ENCODE data around the gene OR2V1. TPM values are rescaled to one million over a fixed set of nuclear protein-coding genes. Genes with fewer than 3 reads are reported as not detected.
"Not testable (repeated sequence)": the region's sequence is repeated elsewhere in the genome, so short reads cannot be mapped to it uniquely, and the experiment has no call there.

The OR2V1 gene
- total RNA-seq, 1 donor from 2014 or later = not detected

GRCh38 chr5:181161534-181162175 is 30.7 kb upstream of the OR2V1 start:
- H3K9me3 Mint-ChIP-seq (ENCODE audit: unreplicated experiment) = no peaks in the 10 kb centered on the region
- peaks cover 31% of the 10 kb centered on the region for H3K27me3 Mint-ChIP-seq (ENCODE audit: unreplicated experiment)
- no peak for TF ChIP-seq CTCF (IDR thresholded peaks at IDR 0.05)
- peak overlapping the region; percentile 68 for H3K4me3 Mint-ChIP-seq (ENCODE audit: unreplicated experiment)
- no peak for DNase-seq (ENCODE audit: extremely low spot score, unreplicated experiment)
- H3K27ac Mint-ChIP-seq (ENCODE audit: unreplicated experiment) = peak overlapping the region; percentile 93
- H3K4me1 Mint-ChIP-seq (ENCODE audit: unreplicated experiment) = peaks cover 10% of the 10 kb centered on the region
- H3K36me3 Mint-ChIP-seq (ENCODE audit: unreplicated experiment) = no peaks in the 10 kb centered on the region

GRCh38 chr5:181160755-181161533 is 30.0 kb upstream of the OR2V1 start:
- not testable (repeated sequence) for H3K9me3 Mint-ChIP-seq (ENCODE audit: unreplicated experiment); H3K36me3 Mint-ChIP-seq (ENCODE audit: unreplicated experiment); DNase-seq (ENCODE audit: extremely low spot score, unreplicated experiment)
- Mint-ChIP-seq H3K4me3 (ENCODE audit: unreplicated experiment) (peak overlapping the region; percentile 68), H3K27me3 (ENCODE audit: unreplicated experiment) (peaks cover 34% of the 10 kb centered on the region), H3K27ac (ENCODE audit: unreplicated experiment) (peak overlapping the region; percentile 93), H3K4me1 (ENCODE audit: unreplicated experiment) (peaks cover 10% of the 10 kb centered on the region)

DNA sequence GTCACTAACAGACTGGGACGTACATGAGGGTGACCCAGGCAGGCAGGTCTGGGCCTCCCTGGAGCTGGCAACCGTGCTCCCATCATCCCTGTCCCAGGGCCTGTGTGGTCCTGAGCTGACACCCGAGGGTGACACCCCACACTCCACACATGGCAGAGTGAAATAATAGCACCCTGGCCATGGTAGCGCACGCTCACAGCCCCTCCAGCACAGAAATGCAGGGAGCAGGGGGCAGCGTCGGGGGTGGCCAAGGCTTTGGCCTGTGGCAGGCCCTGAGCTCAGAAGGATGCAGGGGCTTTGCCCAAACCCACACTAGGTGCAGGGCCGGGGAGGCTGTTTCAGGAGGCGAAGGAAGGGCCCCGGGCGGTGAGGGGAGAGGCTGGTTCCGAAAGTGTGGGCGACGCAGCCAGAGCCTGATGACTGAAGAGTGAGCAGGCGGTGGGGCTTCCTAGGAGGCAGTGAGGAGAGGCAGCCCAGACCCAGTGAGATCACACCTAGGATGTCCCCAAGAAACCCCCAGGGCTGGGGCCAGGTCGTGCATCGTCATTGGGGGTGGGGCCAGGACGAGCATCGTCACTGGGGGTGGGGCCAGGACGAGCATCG is 29.3 kb upstream of the OR2V1 start:
- Mint-ChIP-seq H3K4me3 (ENCODE audit: unreplicated experiment) (peak overlapping the region; percentile 63), H3K36me3 (ENCODE audit: unreplicated experiment) (no peaks in the 10 kb centered on the region), H3K27ac (ENCODE audit: unreplicated experiment) (peak overlapping the region; percentile 84), H3K27me3 (ENCODE audit: unreplicated experiment) (peaks cover 31% of the 10 kb centered on the region), H3K9me3 (ENCODE audit: unreplicated experiment) (no peaks in the 10 kb centered on the region), H3K4me1 (ENCODE audit: unreplicated experiment) (peaks cover 10% of the 10 kb centered on the region)
- DNase-seq (ENCODE audit: extremely low spot score, unreplicated experiment) = no peak
- TF ChIP-seq CTCF (IDR thresholded peaks at IDR 0.05) = no peak

DNA sequence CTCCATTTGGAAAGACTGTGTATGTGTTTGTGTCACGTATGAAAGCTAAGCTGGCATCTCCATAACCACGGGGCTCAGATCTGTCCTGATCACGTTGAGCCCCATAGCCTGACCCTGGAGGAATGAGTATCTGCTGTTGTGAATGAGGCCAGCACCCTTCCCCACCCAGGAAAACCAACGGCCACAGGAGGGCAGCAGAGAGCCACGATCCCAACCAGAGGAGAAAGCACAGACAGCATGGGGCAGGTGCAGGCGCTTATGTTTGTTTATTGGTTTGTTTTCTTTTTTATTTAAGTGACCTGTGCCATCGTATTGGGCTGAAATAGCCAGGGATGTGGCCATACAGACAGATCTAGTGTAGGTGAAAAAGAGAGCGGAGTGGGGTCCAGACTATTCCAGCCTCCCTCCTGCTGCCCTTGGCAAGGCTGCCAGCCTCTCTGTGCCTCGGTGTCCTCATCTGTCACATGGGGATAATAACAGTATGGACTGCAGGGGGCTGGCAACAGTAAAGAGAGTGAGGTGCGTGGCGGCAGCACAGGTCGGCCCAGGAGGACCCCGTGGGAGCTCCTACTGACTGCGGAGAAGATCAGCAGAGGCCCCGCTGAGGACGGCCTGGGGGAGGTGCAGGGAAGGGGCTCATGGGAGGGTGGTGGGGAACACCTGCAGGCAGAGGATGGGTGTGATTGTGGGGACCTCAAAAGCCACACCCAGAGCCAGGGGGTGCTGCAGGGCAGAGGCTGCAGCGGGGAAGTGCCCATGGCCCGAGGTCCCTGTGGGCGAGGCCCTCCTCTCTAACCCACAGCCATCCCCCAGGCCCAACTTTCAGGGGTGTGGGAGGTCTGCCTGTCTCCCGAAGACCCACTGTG is 28.6 kb upstream of the OR2V1 start:
- peak; percentile 95 for DNase-seq (ENCODE audit: extremely low spot score, unreplicated experiment)
- Mint-ChIP-seq H3K27me3 (ENCODE audit: unreplicated experiment) (peaks cover 28% of the 10 kb centered on the region), H3K4me1 (ENCODE audit: unreplicated experiment) (peaks cover 10% of the 10 kb centered on the region), H3K4me3 (ENCODE audit: unreplicated experiment) (peak overlapping the region; percentile 71), H3K9me3 (ENCODE audit: unreplicated experiment) (no peaks in the 10 kb centered on the region), H3K36me3 (ENCODE audit: unreplicated experiment) (no peaks in the 10 kb centered on the region), H3K27ac (ENCODE audit: unreplicated experiment) (peak overlapping the region; percentile 93)
- peak; percentile 91 for TF ChIP-seq CTCF (IDR thresholded peaks at IDR 0.05)

DNA sequence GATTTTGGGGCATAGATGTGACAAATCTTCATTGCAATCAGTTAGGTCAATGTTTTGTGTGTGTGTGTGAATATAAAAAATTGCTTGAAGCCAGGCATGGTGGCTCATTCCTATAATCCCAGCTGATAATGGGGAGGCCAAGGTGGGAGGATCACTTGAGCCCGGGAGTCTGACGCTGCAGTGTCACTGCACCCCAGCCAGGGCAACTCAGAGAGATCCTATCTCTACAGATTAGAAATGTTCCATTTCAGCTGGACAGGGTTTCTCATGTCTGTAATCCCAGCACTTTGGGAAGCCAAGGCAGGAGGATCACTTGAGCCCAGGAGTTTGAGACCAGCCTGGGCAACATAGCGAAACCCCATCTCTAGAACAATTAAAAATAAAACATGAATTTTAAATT is 27.9 kb upstream of the OR2V1 start:
- DNase-seq (ENCODE audit: extremely low spot score, unreplicated experiment) = no peak
- peaks cover 27% of the 10 kb centered on the region for H3K27me3 Mint-ChIP-seq (ENCODE audit: unreplicated experiment)
- no peak overlapping the region for H3K27ac Mint-ChIP-seq (ENCODE audit: unreplicated experiment)
- no peak for TF ChIP-seq CTCF (IDR thresholded peaks at IDR 0.05)
- H3K36me3 Mint-ChIP-seq (ENCODE audit: unreplicated experiment) = no peaks in the 10 kb centered on the region
- H3K9me3 Mint-ChIP-seq (ENCODE audit: unreplicated experiment) = no peaks in the 10 kb centered on the region
- peaks cover 10% of the 10 kb centered on the region for H3K4me1 Mint-ChIP-seq (ENCODE audit: unreplicated experiment)
- no peak overlapping the region for H3K4me3 Mint-ChIP-seq (ENCODE audit: unreplicated experiment)

Data from osteocyte (in vitro differentiated cells).